Left lung (tissue), 10 donors: ENCODE results near the gene RAB40C. TPM values are rescaled to one million over a fixed set of nuclear protein-coding genes. Genes with fewer than 3 reads are reported as not detected.

Experiments
- ATAC-seq: fragments of 200-7000 bp; cut with Tn5 transposase; one replicate; pipeline ENCODE4 v1.9.1; 2020; ENCODE audit warnings: moderate library complexity
- DNase-seq, 4 donors: peaks; one replicate each; pipeline ENCODE4 v3.0.0-alpha.2; 2013 to 2020
- H3K27ac ChIP-seq, 2 donors: fragments of 200-600 bp; sonication (generic) in 1 of 2; one replicate each; pipeline versions ENCODE4 v1.5.0 to v1.8.0; 2020 to 2021
- H3K27me3 ChIP-seq, 2 donors: fragments of 200-600 bp; sonication (generic) in 1 of 2; one replicate each; pipeline versions ENCODE4 v1.5.0 to v1.8.0; 2020 to 2021
- H3K36me3 ChIP-seq, 2 donors: fragments of 200-600 bp; sonication (generic) in 1 of 2; one replicate each; pipeline versions ENCODE4 v1.5.0 to v1.8.0; 2020 to 2021
- H3K4me1 ChIP-seq, 2 donors: fragments of 200-600 bp; one replicate each; pipeline ENCODE4 v1.8.0; 2021
- H3K4me3 ChIP-seq, 2 donors: fragments of 200-600 bp; sonication (generic) in 1 of 2; one replicate each; pipeline versions ENCODE4 v1.5.0 to v1.8.0; 2020 to 2021; ENCODE audit warnings: mild to moderate bottlenecking in 1 of 2
- H3K9me3 ChIP-seq, 2 donors: fragments of 200-600 bp; sonication (generic) in 1 of 2; one replicate each; pipeline versions ENCODE4 v1.5.0 to v1.8.0; 2020 to 2021
- intact Hi-C, 2 donors: fragments of 100-400 bp; cut with DNase I; formaldehyde crosslinking; loops; one replicate each; pipeline versions ENCODE4 v1.11.2 to v1.14.2; 2022
- polyA plus RNA-seq, 6 donors: library from polyadenylated mRNA; unstranded; fragments of 120-200 nt; gene quantifications; one replicate each; pipeline ENCODE4 v1.2.1, GENCODE V29; 2013; ENCODE audit not compliant: insufficient read length in 6 of 6
- total RNA-seq, 2 donors: library from RNA; stranded (reverse); fragmentation: NEBNext Ultra II Directional; extraction: Animal tissue kit (Norgen Biotek cat#: 25700); gene quantifications; one replicate each; pipeline ENCODE4 v1.2.1, GENCODE V29; 2021
- TF ChIP-seq, protein P1 (sequence below), 2 donors: fragments of 200-600 bp; sonication (generic) in 1 of 2; IDR thresholded peaks; one replicate each; pipeline versions ENCODE4 v1.5.0 to v1.8.0; 2021; ENCODE audit warnings: antibody characterized with exemption in 2 of 2
- donor health status: DM: no; HTN: yes; CAD: no.
- donor health status: DM: no; HTN: no; CAD: no.

RAB40C gene
- total and polyA plus RNA-seq, 8 donors = 17.6 to 32.9 (median 25.9) TPM

DNA sequence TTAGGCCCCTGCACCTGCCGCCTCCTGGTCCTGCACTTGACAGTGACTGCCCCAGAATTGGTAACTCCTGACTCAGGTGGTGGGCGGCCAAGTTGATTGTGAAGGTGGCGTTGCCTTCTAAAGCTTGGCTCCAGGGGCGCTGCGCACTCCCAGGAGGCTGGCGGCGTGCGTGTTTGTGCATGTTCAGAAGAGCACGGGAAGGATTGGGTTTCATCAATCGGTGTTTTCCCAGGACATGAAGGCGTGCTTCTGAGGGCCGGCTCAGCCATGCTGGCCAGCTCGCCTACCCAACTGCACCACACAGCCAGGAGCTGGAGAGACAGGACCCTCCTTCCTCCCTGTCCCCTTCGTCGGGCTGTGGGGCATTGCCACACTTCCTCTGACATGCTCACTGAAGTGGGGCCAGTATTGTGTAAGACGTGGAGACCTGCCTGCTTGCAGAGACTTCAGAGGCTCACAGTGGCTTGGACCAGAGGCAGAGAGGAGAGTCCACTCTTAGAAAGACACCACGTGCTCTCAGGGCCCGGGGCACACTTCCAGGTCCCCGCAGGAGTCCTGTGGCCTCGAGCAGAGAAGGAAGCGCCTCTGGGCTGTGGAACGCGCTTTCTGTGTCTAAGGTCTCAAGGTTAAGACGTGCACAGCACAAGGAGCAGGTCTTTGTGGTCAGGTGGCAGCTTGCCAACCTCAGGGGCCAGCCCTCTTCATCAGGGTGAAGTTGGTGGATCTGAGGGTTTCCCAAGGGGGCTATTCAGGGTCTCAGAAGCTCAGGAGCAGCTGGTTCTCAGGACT lies 2.8 kb downstream of the RAB40C start:
- no peaks in the 10 kb centered on the region for H3K27me3 ChIP-seq
- peak overlapping the region; percentile 82 to 89 for H3K27ac ChIP-seq
- TF ChIP-seq, protein P1, sequence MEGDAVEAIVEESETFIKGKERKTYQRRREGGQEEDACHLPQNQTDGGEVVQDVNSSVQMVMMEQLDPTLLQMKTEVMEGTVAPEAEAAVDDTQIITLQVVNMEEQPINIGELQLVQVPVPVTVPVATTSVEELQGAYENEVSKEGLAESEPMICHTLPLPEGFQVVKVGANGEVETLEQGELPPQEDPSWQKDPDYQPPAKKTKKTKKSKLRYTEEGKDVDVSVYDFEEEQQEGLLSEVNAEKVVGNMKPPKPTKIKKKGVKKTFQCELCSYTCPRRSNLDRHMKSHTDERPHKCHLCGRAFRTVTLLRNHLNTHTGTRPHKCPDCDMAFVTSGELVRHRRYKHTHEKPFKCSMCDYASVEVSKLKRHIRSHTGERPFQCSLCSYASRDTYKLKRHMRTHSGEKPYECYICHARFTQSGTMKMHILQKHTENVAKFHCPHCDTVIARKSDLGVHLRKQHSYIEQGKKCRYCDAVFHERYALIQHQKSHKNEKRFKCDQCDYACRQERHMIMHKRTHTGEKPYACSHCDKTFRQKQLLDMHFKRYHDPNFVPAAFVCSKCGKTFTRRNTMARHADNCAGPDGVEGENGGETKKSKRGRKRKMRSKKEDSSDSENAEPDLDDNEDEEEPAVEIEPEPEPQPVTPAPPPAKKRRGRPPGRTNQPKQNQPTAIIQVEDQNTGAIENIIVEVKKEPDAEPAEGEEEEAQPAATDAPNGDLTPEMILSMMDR (IDR thresholded peaks at IDR 0.05) = no peak
- ATAC-seq (peak; percentile 10), DNase-seq (peak in 3 of 4 donors; percentile 44 to 87 (median 76))
- intact Hi-C loops = no loop called here
- no peaks in the 10 kb centered on the region for H3K9me3 ChIP-seq
- H3K36me3 ChIP-seq = no peaks in the 10 kb centered on the region
- H3K4me1 ChIP-seq = peaks cover 33 to 75% of the 10 kb centered on the region in 2 donors
- H3K4me3 ChIP-seq = peak overlapping the region in 1 of 2 donors; percentile 90

DNA sequence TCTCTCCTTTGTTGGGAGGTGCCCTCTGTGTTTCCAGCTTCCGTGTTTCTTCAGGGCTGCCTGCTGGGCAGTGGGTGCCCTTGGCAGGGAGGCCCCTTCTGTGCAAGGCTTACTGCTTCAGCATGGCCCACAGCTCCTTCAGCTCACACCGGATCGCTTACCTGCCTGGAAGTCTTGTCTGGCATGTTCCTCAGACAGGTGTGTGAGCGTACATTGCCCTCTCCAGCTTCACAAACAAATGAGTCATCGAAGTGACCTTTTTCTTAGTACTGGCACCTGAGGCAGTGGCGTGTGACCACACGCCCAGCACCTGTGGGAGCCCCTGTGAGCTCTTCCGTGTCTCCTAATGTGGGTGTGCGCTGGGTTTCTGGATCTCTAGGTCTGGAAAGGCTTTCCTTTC lies 3.5 kb downstream of the RAB40C start:
- H3K4me1 ChIP-seq = peaks cover 26 to 68% of the 10 kb centered on the region in 2 donors
- H3K9me3 ChIP-seq = no peaks in the 10 kb centered on the region
- no peaks in the 10 kb centered on the region for H3K36me3 ChIP-seq
- no peak overlapping the region for H3K4me3 ChIP-seq
- TF ChIP-seq, protein P1 (IDR thresholded peaks at IDR 0.05) = no peak
- DNase-seq (no peak), ATAC-seq (peak; percentile 26)
- H3K27ac ChIP-seq = peak overlapping the region; percentile 82 to 89
- H3K27me3 ChIP-seq = no peaks in the 10 kb centered on the region
- intact Hi-C loops = no loop called here

DNA sequence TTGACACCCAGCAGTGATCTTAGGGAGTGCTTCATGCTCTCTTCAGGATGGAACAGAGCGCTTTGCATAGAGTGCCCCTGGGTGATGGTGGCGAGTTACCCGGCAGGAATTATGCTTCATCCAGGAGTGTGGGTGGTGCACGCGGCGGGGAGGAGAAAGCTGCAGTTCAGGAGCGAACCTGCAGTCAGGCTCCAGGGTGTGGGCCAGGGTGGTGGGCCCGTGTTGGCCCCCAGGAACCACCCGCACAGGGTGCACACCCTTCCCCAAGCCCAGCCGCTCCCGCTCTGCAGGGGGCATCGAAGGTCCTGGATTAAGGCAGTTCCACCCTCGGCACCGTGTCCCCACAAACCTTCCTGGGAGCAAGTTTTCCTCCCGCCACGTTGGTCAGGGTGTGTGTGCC lies 3.9 kb downstream of the RAB40C start:
- DNase-seq = peak in 1 of 4 donors; percentile 58
- TF ChIP-seq, protein P1 (IDR thresholded peaks at IDR 0.05) = no peak
- ATAC-seq = no peak
- Histone ChIP-seq H3K4me3 (no peak overlapping the region), H3K4me1 (peaks cover 25 to 64% of the 10 kb centered on the region in 2 donors), H3K27ac (peak overlapping the region; percentile 39 to 82), H3K9me3 (no peaks in the 10 kb centered on the region), H3K27me3 (no peaks in the 10 kb centered on the region), H3K36me3 (peaks cover 0 to 2% of the 10 kb centered on the region in 2 donors)
- intact Hi-C loops = no loop called here

DNA sequence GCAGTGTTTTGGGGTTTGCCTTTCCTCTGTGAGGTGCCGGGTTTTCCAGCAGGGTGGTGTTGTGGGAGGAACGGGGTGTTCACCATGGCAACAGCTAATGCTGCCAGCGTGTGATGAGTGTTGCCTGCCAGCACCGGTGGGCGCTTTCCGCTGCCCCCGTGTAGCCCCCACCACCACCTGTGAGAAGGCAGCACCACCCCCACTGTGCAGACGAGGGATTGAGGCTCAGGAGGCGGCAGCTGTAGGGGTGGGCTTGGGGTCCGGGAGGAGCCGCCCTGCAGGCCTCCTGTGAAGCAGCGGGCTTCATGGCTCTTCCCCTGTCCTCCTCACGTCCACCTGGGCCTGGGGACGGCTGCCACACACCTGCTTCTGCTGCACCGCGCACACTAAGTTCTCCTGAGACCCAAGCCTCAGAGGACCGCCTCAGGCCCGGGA lies 5.2 kb downstream of the RAB40C start:
- no peak overlapping the region for H3K4me3 ChIP-seq
- intact Hi-C loops = no loop called here
- TF ChIP-seq, protein P1 (IDR thresholded peaks at IDR 0.05) = no peak
- ATAC-seq (no peak), DNase-seq (peak in 1 of 4 donors; percentile 54)
- H3K27me3 ChIP-seq = no peaks in the 10 kb centered on the region
- no peaks in the 10 kb centered on the region for H3K9me3 ChIP-seq
- H3K4me1 ChIP-seq = peaks cover 25 to 64% of the 10 kb centered on the region in 2 donors
- H3K36me3 ChIP-seq = peaks cover 0 to 10% of the 10 kb centered on the region in 2 donors
- no peak overlapping the region for H3K27ac ChIP-seq

DNA sequence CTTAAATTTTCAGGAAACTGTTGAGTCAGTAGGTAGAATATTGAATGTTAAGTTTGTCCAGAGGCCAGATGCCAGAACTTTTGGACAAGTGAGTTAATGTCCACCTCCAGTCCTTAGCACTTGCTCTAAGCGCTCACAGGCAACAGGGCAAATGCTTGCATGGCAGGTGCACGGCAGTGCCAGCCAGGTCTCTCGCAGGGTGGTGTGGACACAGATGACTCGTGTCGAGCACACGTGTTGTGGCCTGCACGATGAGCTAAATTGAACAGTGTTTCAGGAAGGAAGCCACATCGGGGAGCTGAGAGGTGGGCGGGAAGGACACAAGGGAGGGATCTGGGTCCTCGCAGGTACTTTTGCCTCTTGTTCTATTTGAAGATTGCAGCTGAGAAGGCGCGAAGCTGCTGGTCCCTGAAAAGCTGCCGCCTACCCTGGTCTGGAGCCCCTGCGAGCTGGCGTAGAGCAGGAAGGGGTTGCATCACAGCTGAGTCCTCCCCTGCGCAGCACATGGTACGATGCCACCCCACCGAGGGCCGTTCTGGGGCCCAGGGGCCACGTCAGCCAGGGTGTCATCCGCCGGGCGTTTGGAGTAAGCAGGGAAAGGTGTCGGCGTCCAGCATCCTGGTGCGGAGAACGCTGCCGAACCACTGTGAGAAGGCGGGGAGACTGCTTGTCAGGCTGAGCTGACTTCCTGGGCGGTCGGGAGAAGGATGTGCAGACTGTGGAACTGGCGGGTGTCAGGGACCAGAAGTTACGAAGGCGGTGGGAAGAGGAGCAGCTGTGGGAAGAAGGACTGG lies 6.3 kb downstream of the RAB40C start:
- ATAC-seq (no peak), DNase-seq (peak in 1 of 4 donors; percentile 80)
- H3K36me3 ChIP-seq = peaks cover 0 to 20% of the 10 kb centered on the region in 2 donors
- H3K4me3 ChIP-seq = no peak overlapping the region
- no peaks in the 10 kb centered on the region for H3K27me3 ChIP-seq
- H3K27ac ChIP-seq = no peak overlapping the region
- peaks cover 25 to 57% of the 10 kb centered on the region in 2 donors for H3K4me1 ChIP-seq
- H3K9me3 ChIP-seq = no peaks in the 10 kb centered on the region
- intact Hi-C loops = no loop called here
- TF ChIP-seq, protein P1 (IDR thresholded peaks at IDR 0.05) = no peak
